ENCODE measurements around the gene RFESD.

DNA sequence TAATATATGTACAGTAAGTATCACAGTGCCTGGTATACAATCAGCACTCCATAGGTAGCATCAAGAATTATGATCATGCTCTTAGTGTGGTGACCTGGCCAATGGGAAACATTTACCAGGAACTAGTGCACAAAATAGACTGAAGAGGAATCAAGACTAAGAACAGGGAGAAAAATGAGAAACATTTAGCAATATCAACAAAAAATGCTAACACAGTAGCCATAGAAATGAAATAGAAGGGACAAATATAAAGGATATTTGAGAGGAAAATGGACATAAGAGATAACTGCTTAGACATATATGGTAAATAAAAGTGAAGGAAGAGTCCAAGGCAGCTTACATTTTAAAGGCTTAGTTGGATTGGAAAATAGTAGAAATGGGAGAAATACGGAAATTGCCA, 52.8 kb downstream of the RFESD start:
- TF ChIP-seq, protein P1, sequence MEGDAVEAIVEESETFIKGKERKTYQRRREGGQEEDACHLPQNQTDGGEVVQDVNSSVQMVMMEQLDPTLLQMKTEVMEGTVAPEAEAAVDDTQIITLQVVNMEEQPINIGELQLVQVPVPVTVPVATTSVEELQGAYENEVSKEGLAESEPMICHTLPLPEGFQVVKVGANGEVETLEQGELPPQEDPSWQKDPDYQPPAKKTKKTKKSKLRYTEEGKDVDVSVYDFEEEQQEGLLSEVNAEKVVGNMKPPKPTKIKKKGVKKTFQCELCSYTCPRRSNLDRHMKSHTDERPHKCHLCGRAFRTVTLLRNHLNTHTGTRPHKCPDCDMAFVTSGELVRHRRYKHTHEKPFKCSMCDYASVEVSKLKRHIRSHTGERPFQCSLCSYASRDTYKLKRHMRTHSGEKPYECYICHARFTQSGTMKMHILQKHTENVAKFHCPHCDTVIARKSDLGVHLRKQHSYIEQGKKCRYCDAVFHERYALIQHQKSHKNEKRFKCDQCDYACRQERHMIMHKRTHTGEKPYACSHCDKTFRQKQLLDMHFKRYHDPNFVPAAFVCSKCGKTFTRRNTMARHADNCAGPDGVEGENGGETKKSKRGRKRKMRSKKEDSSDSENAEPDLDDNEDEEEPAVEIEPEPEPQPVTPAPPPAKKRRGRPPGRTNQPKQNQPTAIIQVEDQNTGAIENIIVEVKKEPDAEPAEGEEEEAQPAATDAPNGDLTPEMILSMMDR (IDR thresholded peaks at IDR 0.05; ENCODE audit: low read depth, low read length) = no peak
- TF ChIP-seq EZH2phosphoT487 (IDR thresholded peaks at IDR 0.05; ENCODE audit: low read depth) = no peak
